ENCODE data around the gene NMRK2. TPM values are rescaled to one million over a fixed set of nuclear protein-coding genes. Genes with fewer than 3 reads are reported as not detected.

NMRK2 gene
- total and polyA plus RNA-seq, 4 donors = 0.07 TPM; not detected in 3

GRCh38 chr19:3897936-3898335 lies 34.9 kb upstream of the NMRK2 start (continued):
- TF ChIP-seq TAF1 (conservative IDR thresholded peaks at IDR 0.05) (no peak), FOXA1 (IDR thresholded peaks at IDR 0.05) (no peak), FOXA2 (IDR thresholded peaks at IDR 0.05) (no peak), SP1 (IDR thresholded peaks at IDR 0.05) (no peak), NR2F2 (IDR thresholded peaks at IDR 0.05) (no peak), HNF4G (IDR thresholded peaks at IDR 0.05) (no peak), YY1 (IDR thresholded peaks at IDR 0.05) (no peak), JUND (IDR thresholded peaks at IDR 0.05) (no peak), EGR1 (IDR thresholded peaks at IDR 0.05; ENCODE audit: low read depth in 2 of 2) (no peak), RAD21 (IDR thresholded peaks at IDR 0.05) (no peak), ATF3 (IDR thresholded peaks at IDR 0.05) (no peak)

GRCh38 chr19:3898426-3898825 lies 34.4 kb upstream of the NMRK2 start:
- 95% methylated on average over 3 of the region's 3 CpGs for WGBS
- Histone ChIP-seq H3K27ac (ENCODE audit: low read depth in 1 of 2, low read length in 2 of 2) (no peak overlapping the region), H3K4me1 (ENCODE audit: control insufficient read depth in 4 of 4, insufficient read depth in 4 of 4, low read length in 3 of 4) (peaks cover 0 to 5% (median 1%) of the 10 kb centered on the region in 4 donors), H3K36me3 (ENCODE audit: control insufficient read depth in 4 of 4, insufficient read depth in 3 of 4, low read depth in 1 of 4, low read length in 3 of 4) (no peaks in the 10 kb centered on the region), H3K27me3 (ENCODE audit: control insufficient read depth in 4 of 4, insufficient read depth in 4 of 4, low read length in 3 of 4) (no peaks in the 10 kb centered on the region), H3K9me3 (ENCODE audit: control insufficient read depth in 4 of 4, low read length in 3 of 4) (peaks cover 0 to 3% (median 0%) of the 10 kb centered on the region in 4 donors), H3K9ac (ENCODE audit: low read depth in 1 of 2, low read length in 2 of 2) (no peak overlapping the region), H3K4me3 (ENCODE audit: low read depth in 1 of 3, low read length in 3 of 3) (no peak overlapping the region)
- TF ChIP-seq ATF3 (IDR thresholded peaks at IDR 0.05) = no peak
- TF ChIP-seq, protein P1, sequence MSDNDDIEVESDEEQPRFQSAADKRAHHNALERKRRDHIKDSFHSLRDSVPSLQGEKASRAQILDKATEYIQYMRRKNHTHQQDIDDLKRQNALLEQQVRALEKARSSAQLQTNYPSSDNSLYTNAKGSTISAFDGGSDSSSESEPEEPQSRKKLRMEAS (IDR thresholded peaks at IDR 0.05) = no peak
- no peak for TF ChIP-seq FOXA1 (IDR thresholded peaks at IDR 0.05)
- TF ChIP-seq, protein P2, sequence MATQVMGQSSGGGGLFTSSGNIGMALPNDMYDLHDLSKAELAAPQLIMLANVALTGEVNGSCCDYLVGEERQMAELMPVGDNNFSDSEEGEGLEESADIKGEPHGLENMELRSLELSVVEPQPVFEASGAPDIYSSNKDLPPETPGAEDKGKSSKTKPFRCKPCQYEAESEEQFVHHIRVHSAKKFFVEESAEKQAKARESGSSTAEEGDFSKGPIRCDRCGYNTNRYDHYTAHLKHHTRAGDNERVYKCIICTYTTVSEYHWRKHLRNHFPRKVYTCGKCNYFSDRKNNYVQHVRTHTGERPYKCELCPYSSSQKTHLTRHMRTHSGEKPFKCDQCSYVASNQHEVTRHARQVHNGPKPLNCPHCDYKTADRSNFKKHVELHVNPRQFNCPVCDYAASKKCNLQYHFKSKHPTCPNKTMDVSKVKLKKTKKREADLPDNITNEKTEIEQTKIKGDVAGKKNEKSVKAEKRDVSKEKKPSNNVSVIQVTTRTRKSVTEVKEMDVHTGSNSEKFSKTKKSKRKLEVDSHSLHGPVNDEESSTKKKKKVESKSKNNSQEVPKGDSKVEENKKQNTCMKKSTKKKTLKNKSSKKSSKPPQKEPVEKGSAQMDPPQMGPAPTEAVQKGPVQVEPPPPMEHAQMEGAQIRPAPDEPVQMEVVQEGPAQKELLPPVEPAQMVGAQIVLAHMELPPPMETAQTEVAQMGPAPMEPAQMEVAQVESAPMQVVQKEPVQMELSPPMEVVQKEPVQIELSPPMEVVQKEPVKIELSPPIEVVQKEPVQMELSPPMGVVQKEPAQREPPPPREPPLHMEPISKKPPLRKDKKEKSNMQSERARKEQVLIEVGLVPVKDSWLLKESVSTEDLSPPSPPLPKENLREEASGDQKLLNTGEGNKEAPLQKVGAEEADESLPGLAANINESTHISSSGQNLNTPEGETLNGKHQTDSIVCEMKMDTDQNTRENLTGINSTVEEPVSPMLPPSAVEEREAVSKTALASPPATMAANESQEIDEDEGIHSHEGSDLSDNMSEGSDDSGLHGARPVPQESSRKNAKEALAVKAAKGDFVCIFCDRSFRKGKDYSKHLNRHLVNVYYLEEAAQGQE (IDR thresholded peaks at IDR 0.05) = no peak
- TF ChIP-seq EGR1 (IDR thresholded peaks at IDR 0.05; ENCODE audit: low read depth in 2 of 2) = no peak
- no peak for TF ChIP-seq RAD21 (IDR thresholded peaks at IDR 0.05)
- TF ChIP-seq SP1 (IDR thresholded peaks at IDR 0.05) = no peak
- no peak for TF ChIP-seq TAF1 (conservative IDR thresholded peaks at IDR 0.05)
- TF ChIP-seq JUND (IDR thresholded peaks at IDR 0.05) = no peak
- TF ChIP-seq ZBTB33 (IDR thresholded peaks at IDR 0.05) = no peak
- no peak for TF ChIP-seq NR2F2 (IDR thresholded peaks at IDR 0.05)
- no peak for TF ChIP-seq FOXA2 (IDR thresholded peaks at IDR 0.05)
- no peak for TF ChIP-seq GABPA (IDR thresholded peaks at IDR 0.05 in 1 of 2, conservative IDR thresholded peaks at IDR 0.05 in 1 of 2)
- no peak for TF ChIP-seq HNF4G (IDR thresholded peaks at IDR 0.05)
- TF ChIP-seq HNF4A (conservative IDR thresholded peaks at IDR 0.05) = no peak
- no peak for DNase-seq (ENCODE audit: low spot score)

All from liver (tissue), 9 donors.